GM12878 (cell line): ENCODE data around the gene PREB. TPM values are rescaled to one million over a fixed set of nuclear protein-coding genes. Genes with fewer than 3 reads are reported as not detected.

Experiments
- ATF7 ChIP-seq: fragments of 450-650 bp; IDR thresholded peaks from 2 replicates; pipeline ENCODE4 v1.6.1; 2016; ENCODE audit warnings: low read depth, mild to moderate bottlenecking
- CHD1 ChIP-seq: IDR thresholded peaks from 2 replicates; pipeline ENCODE4 v1.6.1; 2012; ENCODE audit warnings: low read depth, low read length, improper control_type of control experiment
- E4F1 ChIP-seq: fragments of 450-650 bp; IDR thresholded peaks from 2 replicates; pipeline ENCODE4 v1.6.1; 2018; ENCODE audit warnings: borderline replicate concordance, mild to moderate bottlenecking; ENCODE audit not compliant: partially characterized antibody
- EP300 ChIP-seq, 2 experiments: fragments of 150-350 bp in 1 of 2; IDR thresholded peaks; 2 replicates each; pipeline ENCODE4 v1.6.1; 2011 to 2012; ENCODE audit warnings: low read depth in 2 of 2, low read length in 2 of 2, borderline replicate concordance in 1 of 2, improper control_type of control experiment in 1 of 2, inconsistent platforms in 1 of 2; ENCODE audit not compliant: control insufficient read depth in 1 of 2
- GATAD2B ChIP-seq: fragments of 450-650 bp; conservative IDR thresholded peaks from 2 replicates; pipeline ENCODE4 v1.6.1; 2017; ENCODE audit warnings: low read depth, mild to moderate bottlenecking, moderate library complexity
- JUNB ChIP-seq: IDR thresholded peaks from 2 replicates; pipeline ENCODE4 v1.6.1; 2016; ENCODE audit warnings: antibody characterized with exemption, mild to moderate bottlenecking
- LARP7 ChIP-seq: fragments of 450-650 bp; IDR thresholded peaks from 2 replicates; pipeline ENCODE4 v1.6.1; 2017; ENCODE audit warnings: mild to moderate bottlenecking
- PAX5 ChIP-seq: IDR thresholded peaks from 2 replicates; pipeline ENCODE4 v1.6.1; 2011; ENCODE audit warnings: low read depth, low read length, borderline replicate concordance
- TBL1XR1 ChIP-seq: IDR thresholded peaks from 2 replicates; pipeline ENCODE4 v1.6.1; 2012; ENCODE audit warnings: low read depth, low read length, improper control_type of control experiment
- ZNF24 ChIP-seq: fragments of 450-650 bp; IDR thresholded peaks from 2 replicates; pipeline ENCODE4 v1.6.1; 2017; ENCODE audit warnings: antibody characterized with exemption, mild to moderate bottlenecking
- polyA plus RNA-seq, 11 experiments: library from polyadenylated mRNA; depleted of rRNA in 4 of 11; unstranded in 6 of 11; stranded (reverse) in 5 of 11; fragments of >200 nt; fragmentation: Nextera tagmentation in 4 of 11; fragmentation: Illumina TruSeq in 1 of 11; extraction: Ambion mirVana in 4 of 11; extraction: Trizol in 1 of 11; gene quantifications; 1 replicate in 1 of 11; 2 replicates in 10 of 11; pipeline versions ENCODE4 v1.2.1 to v1.2.3, GENCODE V29; 2011 to 2016; ENCODE audit warnings: inconsistent platforms in 2 of 11, missing spikeins in 2 of 11, low read depth in 1 of 11
- total RNA-seq, 4 experiments: library from RNA; depleted of rRNA in 3 of 4; stranded (reverse); fragments of >200 nt in 3 of 4; fragmentation: Illumina TruSeq in 1 of 4; extraction: Trizol in 1 of 4; gene quantifications; 2 replicates each; pipeline versions ENCODE4 v1.2.1 to v1.2.3, GENCODE V29; 2013 to 2021

The PREB gene
- total and polyA plus RNA-seq, 10 of the 15 experiments (the other 5 are each of a cell fraction or from before 2014, with no cell fraction given), result 26.3 to 101 (median 52.7) TPM

- TF ChIP-seq E4F1 (no peak), EP300 (IDR thresholded peaks at IDR 0.05; ENCODE audit: borderline replicate concordance in 1 of 2, control insufficient read depth in 1 of 2, low read depth in 2 of 2, low read length in 2 of 2) (no peak), ATF7 (no peak), PAX5 (no peak), CHD1 (no peak), LARP7 (peak; percentile 71; the same call in 1 of the 2 replicates), JUNB (no peak), TBL1XR1 (no peak), ZNF24 (no peak), GATAD2B (peak; percentile 46; the same call in 1 of the 2 replicates)
These were observed at the start of gene PREB (continued) for GRCh38 chr2:27133905-27134780.
